IMR-90 (cell line): ENCODE measurements around the gene WNT7A. TPM values are rescaled to one million over a fixed set of nuclear protein-coding genes. Genes with fewer than 3 reads are reported as not detected.

Experiments
- ATAC-seq: fragments of 200-7000 bp; cut with Tn5 transposase; 2 replicates; pipeline ENCODE4 v1.9.1; 2020; ENCODE audit warnings: low read depth, mild to moderate bottlenecking, moderate library complexity
- BruUV-seq: library from RNA; stranded (reverse); fragments of 400-500 nt; replicated peaks from 2 replicates; lab custom pipeline; 2021; lab: Mats Ljungman, UMichigan
- CTCF ChIA-PET: fragments of 300-600 bp; formaldehyde crosslinking; extraction: SDS; loops from one replicate; lab custom pipeline; 2021; ENCODE audit warnings: antibody characterized with exemption; lab: Yijun Ruan, JAX
- POLR2A ChIA-PET: fragments of 300-600 bp; sonication (Branson Sonifier 250); formaldehyde crosslinking; loops from one replicate; lab custom pipeline; 2022; ENCODE audit warnings: antibody characterized with exemption; ENCODE audit not compliant: unreplicated experiment; lab: Charles Lee
- DNase-seq: peaks from one replicate; pipeline ENCODE4 v3.0.0; 2013
- H2AFZ ChIP-seq: replicated peaks from 2 replicates; pipeline ENCODE3; 2013; ENCODE audit warnings: low read length, mild to moderate bottlenecking; ENCODE audit not compliant: poor library complexity
- H2AK5ac ChIP-seq: 2 replicates; pipeline ENCODE4 v1.6.1; 2013; ENCODE audit warnings: low read depth, low read length, inconsistent platforms
- H2AK9ac ChIP-seq: replicated peaks from 2 replicates; pipeline ENCODE3; 2013; ENCODE audit warnings: mild to moderate bottlenecking, low read depth, low read length, moderate library complexity; ENCODE audit not compliant: poor library complexity
- H2BK120ac ChIP-seq: 2 replicates; pipeline ENCODE4 v1.6.1; 2013; ENCODE audit warnings: low read depth, low read length, inconsistent platforms
- H2BK15ac ChIP-seq: 3 replicates; pipeline ENCODE4 v1.6.1; 2013; ENCODE audit warnings: low read depth, low read length, inconsistent platforms
- H2BK20ac ChIP-seq: 2 replicates; pipeline ENCODE4 v1.6.1; 2013; ENCODE audit warnings: low read depth, mild to moderate bottlenecking, inconsistent platforms, low read length, moderate library complexity
- H2BK5ac ChIP-seq: 2 replicates; pipeline ENCODE4 v1.6.1; 2013; ENCODE audit warnings: mild to moderate bottlenecking, low read depth, low read length, inconsistent platforms; ENCODE audit not compliant: poor library complexity, severe bottlenecking
- H3K14ac ChIP-seq: replicated peaks from 2 replicates; pipeline ENCODE4 v1.6.1; 2013; ENCODE audit warnings: low read depth, low read length, inconsistent platforms
- H3K18ac ChIP-seq: 2 replicates; pipeline ENCODE4 v1.6.1; 2013; ENCODE audit warnings: low read depth, low read length, control low read depth
- H3K23ac ChIP-seq: 2 replicates; pipeline ENCODE4 v1.6.1; 2013; ENCODE audit warnings: low read depth, low read length, inconsistent platforms
- H3K27ac ChIP-seq: 2 replicates; pipeline ENCODE4 v1.5.1; 2013; ENCODE audit warnings: mild to moderate bottlenecking, control low read depth, low read length; ENCODE audit not compliant: insufficient read depth
- H3K27me3 ChIP-seq: 2 replicates; pipeline ENCODE4 v1.6.1; 2013; ENCODE audit warnings: low read length; ENCODE audit not compliant: control insufficient read depth, insufficient read depth
- H3K36me3 ChIP-seq: 2 replicates; pipeline ENCODE4 v1.6.1; 2013; ENCODE audit warnings: low read length, mixed read lengths; ENCODE audit not compliant: control insufficient read depth, insufficient read depth
- H3K4ac ChIP-seq: 2 replicates; pipeline ENCODE4 v1.6.1; 2013; ENCODE audit warnings: low read depth, low read length, inconsistent platforms
- H3K4me1 ChIP-seq: 2 replicates; pipeline ENCODE4 v1.6.1; 2013; ENCODE audit warnings: low read length, mixed read lengths; ENCODE audit not compliant: control insufficient read depth, insufficient read depth
- H3K4me2 ChIP-seq: 2 replicates; pipeline ENCODE4 v1.6.1; 2013; ENCODE audit warnings: low read depth, mild to moderate bottlenecking, control low read depth, low read length, moderate library complexity
- H3K4me3 ChIP-seq: 2 replicates; pipeline ENCODE4 v1.5.1; 2013; ENCODE audit warnings: low read depth, mild to moderate bottlenecking, control low read depth, low read length, moderate library complexity; ENCODE audit not compliant: insufficient read depth
- H3K56ac ChIP-seq: 2 replicates; pipeline ENCODE4 v1.6.1; 2013; ENCODE audit warnings: low read length, inconsistent platforms; ENCODE audit not compliant: insufficient read depth; ENCODE audit errors: extremely low read depth
- H3K79me1 ChIP-seq, 2 experiments: 2 replicates each; pipeline ENCODE4 v1.6.1; 2013; ENCODE audit warnings: low read length in 2 of 2, inconsistent platforms in 1 of 2, low read depth in 1 of 2
- H3K9ac ChIP-seq: 2 replicates; pipeline ENCODE4 v1.6.1; 2013; ENCODE audit warnings: low read depth, low read length, control low read depth
- H3K9me1 ChIP-seq: 2 replicates; pipeline ENCODE4 v1.6.1; 2013; ENCODE audit warnings: low read length, inconsistent platforms; ENCODE audit not compliant: insufficient read depth
- H3K9me3 ChIP-seq: 2 replicates; pipeline ENCODE4 v1.6.1; 2013; ENCODE audit warnings: low read length; ENCODE audit not compliant: control insufficient read depth, insufficient read depth
- H4K20me1 ChIP-seq: 2 replicates; pipeline ENCODE4 v1.6.1; 2013; ENCODE audit warnings: low read length, inconsistent platforms; ENCODE audit not compliant: insufficient read depth
- H4K5ac ChIP-seq: 2 replicates; pipeline ENCODE4 v1.6.1; 2013; ENCODE audit warnings: mild to moderate bottlenecking, low read depth, low read length, control low read depth
- H4K8ac ChIP-seq, 2 experiments: 2 replicates each; pipeline ENCODE4 v1.6.1; 2013; ENCODE audit warnings: low read depth in 2 of 2, low read length in 2 of 2, control low read depth in 1 of 2, inconsistent platforms in 1 of 2
- H4K91ac ChIP-seq: 2 replicates; pipeline ENCODE4 v1.6.1; 2013; ENCODE audit warnings: low read depth, low read length, inconsistent platforms; ENCODE audit not compliant: insufficient read depth
- FOS ChIP-seq: fragments of 150-350 bp; IDR thresholded peaks from 2 replicates; pipeline ENCODE4 v1.6.1; 2016; ENCODE audit warnings: low read depth, low read length
- MAZ ChIP-seq: IDR thresholded peaks from 2 replicates; pipeline ENCODE4 v1.6.1; 2012; ENCODE audit warnings: low read depth, mild to moderate bottlenecking, low read length, improper control_type of control experiment, moderate library complexity, borderline replicate concordance
- MXI1 ChIP-seq: IDR thresholded peaks from 2 replicates; pipeline ENCODE4 v1.6.1; 2012; ENCODE audit warnings: low read depth, mild to moderate bottlenecking, low read length, moderate library complexity, borderline replicate concordance
- RCOR1 ChIP-seq: IDR thresholded peaks from 2 replicates; pipeline ENCODE4 v1.6.1; 2012; ENCODE audit warnings: mild to moderate bottlenecking, low read length, improper control_type of control experiment; ENCODE audit not compliant: insufficient replicate concordance
- RFX5 ChIP-seq: IDR thresholded peaks from 2 replicates; pipeline ENCODE4 v1.8.0; 2012; ENCODE audit warnings: low read depth, mild to moderate bottlenecking, low read length, moderate library complexity
- WGBS, 2 experiments: methylation state at CpG; one replicate each; pipeline versions ENCODE4 v1.1.5 to v1.1.7; 2013; ENCODE audit warnings: missing lambda C conversion rate in 2 of 2; ENCODE audit not compliant: insufficient read length in 1 of 2; ENCODE audit errors: extremely low coverage in 2 of 2; 5-methylcytosine and 5-hydroxymethylcytosine counted together
- dilution Hi-C: fragments of 300-500 bp; cut with HindIII; formaldehyde crosslinking; loops from one replicate; pipeline ENCODE4 v1.14.3; 2018; ENCODE audit warnings: low sequenced_read_pairs; ENCODE audit not compliant: unreplicated experiment
- in situ Hi-C: fragments of 300-500 bp; cut with MboI; formaldehyde crosslinking; loops from 3 replicates; pipeline ENCODE4 v1.14.3; 2019; ENCODE audit warnings: low sequenced_read_pairs, inconsistent platforms, mixed read lengths
- intact Hi-C: fragments of 100-400 bp; cut with micrococcal nuclease; formaldehyde crosslinking; loops from 2 replicates; pipeline ENCODE4 v1.10.0; 2022
- polyA plus RNA-seq, 3 experiments: library from polyadenylated mRNA; depleted of rRNA; stranded (reverse); fragments of >200 nt; gene quantifications; 2 replicates each; pipeline ENCODE4 v1.2.3, GENCODE V29; 2012; ENCODE audit warnings: low replicate concordance in 1 of 3
- total RNA-seq: library from RNA; depleted of rRNA; stranded (reverse); fragments of >200 nt; gene quantifications from 2 replicates; pipeline ENCODE4 v1.2.3, GENCODE V29; 2012

Gene WNT7A
- total and polyA plus RNA-seq, 2 of the 4 experiments (the other 2 are of a cell fraction), result not detected

DNA sequence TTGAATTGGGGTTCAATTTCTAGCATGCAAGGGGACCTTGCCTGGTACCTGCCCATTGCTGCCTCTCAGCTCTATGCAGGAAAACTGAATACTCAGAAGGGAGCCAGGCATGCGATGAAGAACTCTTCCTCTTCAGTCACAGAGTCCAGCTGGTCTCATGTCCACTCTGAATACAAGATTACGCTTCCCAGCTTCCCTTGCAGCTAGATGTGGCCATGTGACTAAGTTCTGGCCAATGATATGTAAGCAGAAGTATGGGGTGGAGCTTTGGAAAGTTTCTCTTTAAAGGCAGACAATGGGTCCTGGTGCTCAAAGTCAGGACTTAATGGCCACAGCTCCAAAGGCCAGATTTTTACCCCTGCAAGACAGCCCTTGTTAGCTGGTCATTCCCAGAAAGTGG, 9.0 kb downstream of the WNT7A start:
- in situ Hi-C loops, result no loop called here
- no peak for ATAC-seq
- POLR2A ChIA-PET, result no interaction called here

More for the DNA sequence above, 9.0 kb downstream of the WNT7A start:
- Histone ChIP-seq H2AK9ac (no peak overlapping the region), H3K9me3 (peaks cover 3% of the 10 kb centered on the region; the same call in 1 of the 2 replicates), H3K4me3 (no peak overlapping the region), H3K56ac (no peak overlapping the region), H3K79me1 (no peaks in the 10 kb centered on the region), H4K5ac (no peak overlapping the region), H3K9me1 (no peaks in the 10 kb centered on the region), H2BK5ac (no peak overlapping the region), H4K20me1 (no peaks in the 10 kb centered on the region), H3K23ac (no peak overlapping the region), H2BK15ac (no peak overlapping the region), H3K9ac (no peak overlapping the region), H2AK5ac (no peak overlapping the region), H2AFZ (no peak overlapping the region), H3K36me3 (no peaks in the 10 kb centered on the region), H3K27me3 (no peaks in the 10 kb centered on the region; the same call in 1 of the 2 replicates), H2BK120ac (no peak overlapping the region), H2BK20ac (no peak overlapping the region), H3K4me1 (no peaks in the 10 kb centered on the region), H3K4me2 (no peak overlapping the region), H3K27ac (no peak overlapping the region), H4K8ac (no peak overlapping the region), H3K14ac (no peak overlapping the region), H4K91ac (no peak overlapping the region), H3K4ac (no peak overlapping the region), H3K18ac (no peak overlapping the region)
- intact Hi-C loops (no loop called here), dilution Hi-C loops (no loop called here)
- no CpG with 5 or more reads among the region's 2 CpGs for WGBS, 2 experiments
- CTCF ChIA-PET, result interaction anchor here (0.6 kb wide), 1 partner anchor 27 kb away, joined by 3 read pairs; no protein-coding TSS in a partner anchor
- no TSS peak for BruUV-seq
- TF ChIP-seq FOS (no peak), RCOR1 (no peak), MXI1 (no peak), RFX5 (no peak), MAZ (no peak)
- DNase-seq, result no peak
